Gastrocnemius medialis (tissue), 4 donors: ENCODE results near the gene GALNT15.

ENCODE experiments used
- POLR2A ChIP-seq, 2 donors: fragments of 450-650 bp; IDR thresholded peaks; one replicate each; pipeline ENCODE4 v1.6.1; 2017; ENCODE audit warnings: antibody characterized with exemption in 2 of 2, mild to moderate bottlenecking in 2 of 2, moderate library complexity in 2 of 2
- TF ChIP-seq, protein P1 (sequence below), 5 experiments: fragments of 450-650 bp in 3 of 5; fragments of 200-600 bp in 2 of 5; sonication (generic) in 2 of 5; IDR thresholded peaks in 4 of 5; conservative IDR thresholded peaks in 1 of 5; 1 replicate in 4 of 5; 2 replicates in 1 of 5; pipeline ENCODE4 v1.5.1; 2016 to 2019; ENCODE audit warnings: antibody characterized with exemption in 5 of 5, mild to moderate bottlenecking in 3 of 5, moderate library complexity in 3 of 5

DNA sequence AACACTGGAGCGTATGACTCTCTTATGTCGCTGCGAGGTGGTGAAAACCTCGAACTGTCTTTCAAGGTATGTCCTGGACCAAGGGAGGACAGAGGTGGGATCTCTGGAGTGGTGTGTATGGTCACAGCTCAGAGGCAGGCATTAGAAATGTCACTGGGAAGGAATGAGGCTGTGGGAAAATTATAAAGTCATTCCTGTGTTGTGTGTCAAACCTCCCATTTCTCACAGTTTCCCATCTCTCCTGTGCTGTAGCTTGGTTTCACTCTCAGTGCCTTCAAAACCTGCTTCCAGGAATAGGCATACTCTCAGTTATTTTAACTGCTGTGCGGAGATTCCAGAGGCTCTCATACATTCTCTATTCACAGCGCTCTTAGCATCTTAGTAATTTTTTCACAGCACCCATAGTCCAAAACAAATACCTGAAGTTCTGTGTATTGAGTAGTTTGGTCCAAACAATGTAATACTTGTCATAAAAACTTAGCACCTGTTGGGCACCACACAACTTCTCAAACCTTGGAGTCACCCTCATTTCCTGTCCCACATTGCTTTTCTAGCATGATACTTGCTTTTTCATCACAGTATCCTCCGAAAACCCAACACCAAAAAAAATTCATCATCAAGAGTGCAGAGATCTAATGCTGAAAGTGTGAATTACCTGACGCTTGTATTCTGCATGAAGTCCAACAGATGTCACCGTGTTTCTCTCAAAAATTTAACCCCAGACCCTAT is 36.9 kb downstream of the GALNT15 start:
- no peak for TF ChIP-seq POLR2A (IDR thresholded peaks at IDR 0.05)
- TF ChIP-seq, protein P1, sequence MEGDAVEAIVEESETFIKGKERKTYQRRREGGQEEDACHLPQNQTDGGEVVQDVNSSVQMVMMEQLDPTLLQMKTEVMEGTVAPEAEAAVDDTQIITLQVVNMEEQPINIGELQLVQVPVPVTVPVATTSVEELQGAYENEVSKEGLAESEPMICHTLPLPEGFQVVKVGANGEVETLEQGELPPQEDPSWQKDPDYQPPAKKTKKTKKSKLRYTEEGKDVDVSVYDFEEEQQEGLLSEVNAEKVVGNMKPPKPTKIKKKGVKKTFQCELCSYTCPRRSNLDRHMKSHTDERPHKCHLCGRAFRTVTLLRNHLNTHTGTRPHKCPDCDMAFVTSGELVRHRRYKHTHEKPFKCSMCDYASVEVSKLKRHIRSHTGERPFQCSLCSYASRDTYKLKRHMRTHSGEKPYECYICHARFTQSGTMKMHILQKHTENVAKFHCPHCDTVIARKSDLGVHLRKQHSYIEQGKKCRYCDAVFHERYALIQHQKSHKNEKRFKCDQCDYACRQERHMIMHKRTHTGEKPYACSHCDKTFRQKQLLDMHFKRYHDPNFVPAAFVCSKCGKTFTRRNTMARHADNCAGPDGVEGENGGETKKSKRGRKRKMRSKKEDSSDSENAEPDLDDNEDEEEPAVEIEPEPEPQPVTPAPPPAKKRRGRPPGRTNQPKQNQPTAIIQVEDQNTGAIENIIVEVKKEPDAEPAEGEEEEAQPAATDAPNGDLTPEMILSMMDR (IDR thresholded peaks at IDR 0.05 in 4 of 5, conservative IDR thresholded peaks at IDR 0.05 in 1 of 5) = no peak
